HCEC 1CT (cell line): Measurements from ENCODE around the gene JMJD1C.

Experiments used
- DNase-seq: peaks from one replicate; pipeline ENCODE4 v3.0.0-alpha.2; 2017

JMJD1C gene

DNA sequence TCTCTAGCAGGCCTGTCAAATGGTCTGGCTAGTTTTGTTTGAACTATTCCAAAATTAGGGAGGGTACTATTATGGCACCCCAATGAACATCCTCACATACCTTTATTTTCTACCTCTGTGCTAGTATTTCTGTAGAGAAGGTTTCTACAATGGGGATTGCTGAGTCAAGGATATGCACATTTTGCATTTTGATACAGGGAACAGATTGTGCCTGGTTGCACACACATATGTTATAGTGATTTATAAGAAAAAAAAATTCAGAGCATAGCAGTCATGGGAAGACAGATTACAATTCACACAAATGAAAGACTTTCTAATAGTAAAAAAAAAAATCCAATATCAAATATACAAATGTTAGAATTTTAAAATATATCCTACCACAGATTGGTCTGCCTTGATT is 346.7 kb downstream of the JMJD1C start:
- no peak for DNase-seq
